Right cardiac atrium (tissue), 5 donors: Measurements from ENCODE around the gene HELB. TPM values are rescaled to one million over a fixed set of nuclear protein-coding genes. Genes with fewer than 3 reads are reported as not detected.
A peak's percentile ranks its signal among the peaks of the same experiment; 100 is the strongest.

ENCODE experiments used
- ATAC-seq, 2 donors: fragments of 200-7000 bp; cut with Tn5 transposase; one replicate each; pipeline versions ENCODE4 v1.8.0 to v1.9.1; 2020; ENCODE audit warnings: moderate library complexity in 2 of 2, mild to moderate bottlenecking in 1 of 2
- DNase-seq, 3 donors: peaks; one replicate each; pipeline ENCODE4 v3.0.0-alpha.2; 2020
- H3K27ac ChIP-seq: one replicate; pipeline ENCODE4 v1.5.1; 2013; ENCODE audit warnings: mild to moderate bottlenecking, low read length, control low read depth, moderate library complexity
- H3K27me3 ChIP-seq: one replicate; pipeline ENCODE4 v1.6.1; 2013; ENCODE audit not compliant: control insufficient read depth, insufficient read depth
- H3K4me1 ChIP-seq: one replicate; pipeline ENCODE4 v1.6.1; 2013; ENCODE audit warnings: low read length; ENCODE audit not compliant: control insufficient read depth, insufficient read depth
- H3K4me3 ChIP-seq: one replicate; pipeline ENCODE4 v1.5.1; 2013; ENCODE audit warnings: low read length, control low read depth
- H3K9me3 ChIP-seq: one replicate; pipeline ENCODE4 v1.6.1; 2013; ENCODE audit warnings: low read length; ENCODE audit not compliant: control insufficient read depth
- WGBS: extraction: QIAGEN DNeasy Blood & Tissue Kit; methylation state at CpG from one replicate; pipeline ENCODE4 v1.1.7; 2013; 5-methylcytosine and 5-hydroxymethylcytosine counted together
- intact Hi-C, 4 donors: fragments of 100-400 bp; cut with DNase I; formaldehyde crosslinking; loops; one replicate each; pipeline versions ENCODE4 v1.11.0 to v1.14.0; 2022 to 2023
- polyA plus RNA-seq: library from polyadenylated mRNA; stranded (reverse); fragments of 200-250 nt; gene quantifications from one replicate; pipeline ENCODE4 v1.2.3, GENCODE V29; 2013
- total RNA-seq, 4 donors: library from RNA; stranded (reverse); fragmentation: NEBNext Ultra II Directional; extraction: Animal tissue kit (Norgen Biotek cat#: 25700); gene quantifications; one replicate each; pipeline ENCODE4 v1.2.1, GENCODE V29; 2021
- donor health status: healthy with polysubstance abuse.
- donor health status: DM: no; HTN: yes; CAD: no.
- donor health status: DM: no; HTN: no; CAD: no.
- donor health status: DM: no; HTN: yes; CAD: no; lungs with severe emphysema.
- donor health status: DM: yes; HTN: yes; CAD: no.

HELB gene
- total and polyA plus RNA-seq, 5 donors: 0.48 to 1.9 (median 1.2) TPM

GRCh38 chr12:66359300-66359699 is 57.0 kb downstream of the HELB start:
- Histone ChIP-seq H3K27ac (no peak overlapping the region), H3K27me3 (no peaks in the 10 kb centered on the region), H3K4me3 (no peak overlapping the region), H3K9me3 (no peaks in the 10 kb centered on the region), H3K4me1 (no peaks in the 10 kb centered on the region)
- no peak for DNase-seq
- intact Hi-C loops: no loop called here
- no peak for ATAC-seq

GRCh38 chr12:66361703-66362102 is 59.4 kb downstream of the HELB start:
- no peak overlapping the region for H3K27ac ChIP-seq
- DNase-seq (peak in 1 of 3 donors; percentile 19), ATAC-seq (no peak)
- WGBS: 90% methylated on average over 4 of the region's 4 CpGs
- no peak overlapping the region for H3K4me3 ChIP-seq
- H3K9me3 ChIP-seq: no peaks in the 10 kb centered on the region
- H3K4me1 ChIP-seq: no peaks in the 10 kb centered on the region
- no peaks in the 10 kb centered on the region for H3K27me3 ChIP-seq
- intact Hi-C loops: no loop called here

- Histone ChIP-seq H3K4me3 (no peak overlapping the region), H3K27ac (no peak overlapping the region), H3K27me3 (no peaks in the 10 kb centered on the region), H3K9me3 (no peaks in the 10 kb centered on the region), H3K4me1 (no peaks in the 10 kb centered on the region)
- DNase-seq (no peak), ATAC-seq (no peak)
- 59% methylated on average over 3 of the region's 3 CpGs for WGBS
- intact Hi-C loops: no loop called here
Observed at GRCh38 chr12:66365718-66366490, 63.6 kb downstream of the HELB start.

- H3K4me1 ChIP-seq: no peaks in the 10 kb centered on the region
- intact Hi-C loops: no loop called here
- ATAC-seq: no peak
Observed at GRCh38 chr12:66367015-66367667, 64.8 kb downstream of the HELB start.

GRCh38 chr12:66371982-66372381 is 69.7 kb downstream of the HELB start:
- intact Hi-C loops: loop anchor here in 1 of 4 donors (5.0 kb wide), 1 partner anchor 50 kb away; no protein-coding TSS in a partner anchor
- H3K4me3 ChIP-seq: no peak overlapping the region
- WGBS: 79% methylated on average over 2 of the region's 2 CpGs
- H3K4me1 ChIP-seq: no peaks in the 10 kb centered on the region
- no peak for DNase-seq
- no peak for ATAC-seq
- no peaks in the 10 kb centered on the region for H3K27me3 ChIP-seq
- H3K27ac ChIP-seq: no peak overlapping the region
- H3K9me3 ChIP-seq: no peaks in the 10 kb centered on the region

More at GRCh38 chr12:66367015-66367667, 64.8 kb downstream of the HELB start:
- no peak for DNase-seq
- 55% methylated on average over 3 of the region's 3 CpGs for WGBS
- Histone ChIP-seq H3K27me3 (no peaks in the 10 kb centered on the region), H3K27ac (no peak overlapping the region), H3K4me3 (no peak overlapping the region), H3K9me3 (no peaks in the 10 kb centered on the region)

- intact Hi-C loops: no loop called here
- Histone ChIP-seq H3K9me3 (no peaks in the 10 kb centered on the region), H3K27me3 (no peaks in the 10 kb centered on the region), H3K4me1 (no peaks in the 10 kb centered on the region), H3K4me3 (no peak overlapping the region), H3K27ac (no peak overlapping the region)
- 80% methylated on average over 1 of the region's 1 CpG for WGBS
- no peak for DNase-seq
- no peak for ATAC-seq
Observed at GRCh38 chr12:66375560-66375959, 73.3 kb downstream of the HELB start.

GRCh38 chr12:66379616-66380015 is 77.3 kb downstream of the HELB start:
- no peaks in the 10 kb centered on the region for H3K27me3 ChIP-seq
- WGBS: 89% methylated on average over 6 of the region's 6 CpGs
- H3K27ac ChIP-seq: no peak overlapping the region
- H3K4me1 ChIP-seq: no peaks in the 10 kb centered on the region
- no peak for DNase-seq
- no peak for ATAC-seq
- H3K4me3 ChIP-seq: no peak overlapping the region
- intact Hi-C loops: no loop called here
- H3K9me3 ChIP-seq: no peaks in the 10 kb centered on the region

GRCh38 chr12:66380769-66381535 is 78.7 kb downstream of the HELB start:
- DNase-seq (no peak), ATAC-seq (no peak)
- 89% methylated on average over 5 of the region's 5 CpGs for WGBS
- no peaks in the 10 kb centered on the region for H3K9me3 ChIP-seq
- H3K4me3 ChIP-seq: no peak overlapping the region
- H3K27ac ChIP-seq: no peak overlapping the region
- no peaks in the 10 kb centered on the region for H3K4me1 ChIP-seq
- intact Hi-C loops: no loop called here
- H3K27me3 ChIP-seq: no peaks in the 10 kb centered on the region

GRCh38 chr12:66387117-66387516 is 84.8 kb downstream of the HELB start:
- Histone ChIP-seq H3K4me1 (no peaks in the 10 kb centered on the region), H3K27me3 (no peaks in the 10 kb centered on the region), H3K27ac (no peak overlapping the region), H3K9me3 (no peaks in the 10 kb centered on the region), H3K4me3 (no peak overlapping the region)
- intact Hi-C loops: no loop called here
- no peak for DNase-seq
- ATAC-seq: no peak
- 95% methylated on average over 1 of the region's 1 CpG for WGBS
